GM21526 (cell line): ENCODE measurements around the gene ASB2.
A peak's percentile ranks its signal among the peaks of the same experiment; 100 is the strongest.

Experiments used
- ATAC-seq: cut with Tn5 transposase; IDR thresholded peaks from one replicate; pipeline ENCODE4 v1.9.1; 2021; ENCODE audit warnings: moderate library complexity; ENCODE audit not compliant: unreplicated experiment, low FRiP score

ASB2 gene

GRCh38 chr14:93951635-93952540 lies 24.5 kb downstream of the ASB2 start:
- no peak for ATAC-seq

- ATAC-seq: no peak
Observed at GRCh38 chr14:93950948-93951634, 25.3 kb downstream of the ASB2 start.

- ATAC-seq: no peak
Observed at GRCh38 chr14:93949511-93950075, 26.8 kb downstream of the ASB2 start.

GRCh38 chr14:93947282-93947681 lies 29.1 kb downstream of the ASB2 start:
- ATAC-seq: no peak

- ATAC-seq: no peak
Observed at GRCh38 chr14:93946541-93947090, 29.8 kb downstream of the ASB2 start.

- ATAC-seq: no peak
Observed at GRCh38 chr14:93946104-93946503, 30.3 kb downstream of the ASB2 start.

- ATAC-seq: no peak
Observed at GRCh38 chr14:93945070-93945399, 31.3 kb downstream of the ASB2 start.

- ATAC-seq: no peak
Observed at GRCh38 chr14:93944348-93945069, 31.9 kb downstream of the ASB2 start.

GRCh38 chr14:93943930-93944329 lies 32.4 kb downstream of the ASB2 start:
- ATAC-seq: no peak

GRCh38 chr14:93943052-93943451 lies 33.3 kb downstream of the ASB2 start:
- ATAC-seq: no peak

GRCh38 chr14:93941293-93941910 lies 35.0 kb downstream of the ASB2 start:
- ATAC-seq: no peak

GRCh38 chr14:93940437-93940836 lies 35.9 kb downstream of the ASB2 start:
- ATAC-seq: no peak

GRCh38 chr14:93939304-93940229 lies 36.8 kb downstream of the ASB2 start:
- peak; percentile 88 for ATAC-seq

- ATAC-seq: no peak
Observed at GRCh38 chr14:93938751-93939303, 37.5 kb downstream of the ASB2 start.

GRCh38 chr14:93937519-93937918 lies 38.9 kb downstream of the ASB2 start:
- ATAC-seq: no peak

GRCh38 chr14:93936926-93937325 lies 39.4 kb downstream of the ASB2 start:
- ATAC-seq: no peak

GRCh38 chr14:93936245-93936644 lies 40.1 kb downstream of the ASB2 start:
- ATAC-seq: no peak

GRCh38 chr14:93935213-93935612 lies 41.2 kb downstream of the ASB2 start:
- no peak for ATAC-seq

- no peak for ATAC-seq
Observed at GRCh38 chr14:93932642-93933041, 43.7 kb downstream of the ASB2 start.
